Adrenal gland (tissue), 5 donors: ENCODE measurements around the gene MINDY4.

Experiments used
- POLR2A ChIP-seq, 2 donors: fragments of 450-650 bp; IDR thresholded peaks; one replicate each; pipeline ENCODE4 v1.6.1; 2017; ENCODE audit warnings: antibody characterized with exemption in 2 of 2, mild to moderate bottlenecking in 2 of 2, moderate library complexity in 1 of 2
- TF ChIP-seq, protein P1 (sequence below), 6 experiments: fragments of 450-650 bp in 4 of 6; fragments of 200-600 bp in 2 of 6; sonication (generic) in 1 of 6; IDR thresholded peaks; 1 replicate in 5 of 6; 2 replicates in 1 of 6; pipeline versions ENCODE4 v1.5.1 to v1.8.0; 2016 to 2021; ENCODE audit warnings: antibody characterized with exemption in 6 of 6, mild to moderate bottlenecking in 2 of 6, moderate library complexity in 1 of 6
- donor health status: DM: no; HTN: no; CAD: no.

DNA sequence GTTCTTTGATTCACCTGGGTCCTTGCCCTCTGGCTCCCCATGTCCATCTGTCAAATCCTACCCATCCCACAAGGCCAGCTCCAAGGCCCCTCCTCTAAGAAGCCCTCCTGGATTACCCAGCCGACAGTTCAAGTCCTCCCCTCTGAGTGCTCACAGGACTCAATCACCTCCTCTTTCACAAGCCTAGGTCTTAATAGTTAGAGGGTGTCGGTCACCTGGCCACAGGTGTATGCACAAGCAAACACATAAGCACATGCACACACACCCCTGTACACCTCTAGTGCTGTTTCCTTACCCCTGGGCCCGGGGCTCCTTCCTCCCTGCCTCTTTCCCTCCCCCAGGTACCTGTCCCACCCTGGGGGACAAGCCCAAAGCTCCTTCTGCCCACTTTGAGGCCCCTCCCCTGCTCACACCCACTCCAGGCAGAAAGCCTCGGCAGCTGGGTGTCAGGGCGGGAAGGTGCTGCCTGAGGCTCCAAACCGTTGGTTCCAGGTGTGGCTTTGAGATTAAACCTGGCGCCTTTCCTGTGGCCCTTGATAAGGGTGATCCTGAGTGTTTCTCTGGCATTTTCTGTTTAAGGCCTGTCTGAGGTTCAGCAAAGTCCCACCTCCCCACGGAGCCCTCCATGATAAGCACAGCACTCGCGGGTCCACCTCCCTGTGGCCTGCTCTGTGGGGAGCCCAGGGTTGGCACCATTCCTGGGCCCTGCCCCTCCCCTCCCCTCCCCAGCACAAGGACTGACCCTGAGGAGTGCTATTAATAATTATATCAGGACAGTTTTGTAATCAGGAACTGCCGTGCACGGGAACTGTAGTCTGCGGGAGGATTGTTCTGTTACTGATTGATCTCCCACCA, 125.8 kb downstream of the MINDY4 start:
- no peak for TF ChIP-seq POLR2A (IDR thresholded peaks at IDR 0.05)
- TF ChIP-seq, protein P1, sequence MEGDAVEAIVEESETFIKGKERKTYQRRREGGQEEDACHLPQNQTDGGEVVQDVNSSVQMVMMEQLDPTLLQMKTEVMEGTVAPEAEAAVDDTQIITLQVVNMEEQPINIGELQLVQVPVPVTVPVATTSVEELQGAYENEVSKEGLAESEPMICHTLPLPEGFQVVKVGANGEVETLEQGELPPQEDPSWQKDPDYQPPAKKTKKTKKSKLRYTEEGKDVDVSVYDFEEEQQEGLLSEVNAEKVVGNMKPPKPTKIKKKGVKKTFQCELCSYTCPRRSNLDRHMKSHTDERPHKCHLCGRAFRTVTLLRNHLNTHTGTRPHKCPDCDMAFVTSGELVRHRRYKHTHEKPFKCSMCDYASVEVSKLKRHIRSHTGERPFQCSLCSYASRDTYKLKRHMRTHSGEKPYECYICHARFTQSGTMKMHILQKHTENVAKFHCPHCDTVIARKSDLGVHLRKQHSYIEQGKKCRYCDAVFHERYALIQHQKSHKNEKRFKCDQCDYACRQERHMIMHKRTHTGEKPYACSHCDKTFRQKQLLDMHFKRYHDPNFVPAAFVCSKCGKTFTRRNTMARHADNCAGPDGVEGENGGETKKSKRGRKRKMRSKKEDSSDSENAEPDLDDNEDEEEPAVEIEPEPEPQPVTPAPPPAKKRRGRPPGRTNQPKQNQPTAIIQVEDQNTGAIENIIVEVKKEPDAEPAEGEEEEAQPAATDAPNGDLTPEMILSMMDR (IDR thresholded peaks at IDR 0.05): no peak
